HG03520 (cell line): Measurements from ENCODE around the gene SLC35E1.

ENCODE experiments used
- ATAC-seq: cut with Tn5 transposase; IDR thresholded peaks from one replicate; pipeline ENCODE4 v1.9.1; 2021; ENCODE audit warnings: mild to moderate bottlenecking, moderate library complexity; ENCODE audit not compliant: unreplicated experiment

The SLC35E1 gene

GRCh38 chr19:16598848-16599247, 26.6 kb upstream of the SLC35E1 start:
- ATAC-seq = no peak

- no peak for ATAC-seq
Observed at GRCh38 chr19:16596399-16596798, 24.2 kb upstream of the SLC35E1 start.

- ATAC-seq = no peak
Observed at GRCh38 chr19:16595097-16595496, 22.9 kb upstream of the SLC35E1 start.

- no peak for ATAC-seq
Observed at GRCh38 chr19:16594681-16595091, 22.5 kb upstream of the SLC35E1 start.

GRCh38 chr19:16594131-16594586, 21.9 kb upstream of the SLC35E1 start:
- ATAC-seq = no peak

- no peak for ATAC-seq
Observed at GRCh38 chr19:16593181-16593580, 21.0 kb upstream of the SLC35E1 start.

GRCh38 chr19:16591803-16592556, 19.8 kb upstream of the SLC35E1 start:
- ATAC-seq = no peak

GRCh38 chr19:16590876-16591802, 18.9 kb upstream of the SLC35E1 start:
- no peak for ATAC-seq

GRCh38 chr19:16589917-16590316, 17.7 kb upstream of the SLC35E1 start:
- no peak for ATAC-seq

GRCh38 chr19:16588824-16589577, 16.8 kb upstream of the SLC35E1 start:
- ATAC-seq = no peak

GRCh38 chr19:16587833-16588823, 15.9 kb upstream of the SLC35E1 start:
- ATAC-seq = peak; percentile 28

GRCh38 chr19:16586991-16587832, 15.0 kb upstream of the SLC35E1 start:
- ATAC-seq = no peak

- no peak for ATAC-seq
Observed at GRCh38 chr19:16586477-16586871, 14.3 kb upstream of the SLC35E1 start.

GRCh38 chr19:16585808-16586476, 13.7 kb upstream of the SLC35E1 start:
- peak; percentile 35 for ATAC-seq

GRCh38 chr19:16585094-16585801, 13.0 kb upstream of the SLC35E1 start:
- ATAC-seq = no peak

GRCh38 chr19:16584248-16585093, 12.3 kb upstream of the SLC35E1 start:
- peak; percentile 46 for ATAC-seq
